Transverse colon (tissue), 4 donors: ENCODE measurements around the gene GARNL3. TPM values are rescaled to one million over a fixed set of nuclear protein-coding genes. Genes with fewer than 3 reads are reported as not detected.
A peak's percentile ranks its signal among the peaks of the same experiment; 100 is the strongest.

Source experiments
- DNase-seq: peaks from one replicate; pipeline ENCODE4 v3.0.0-alpha.2; 2019
- H3K27ac ChIP-seq, 4 donors: fragments of 200-600 bp; sonication (generic); 2 replicates each; pipeline ENCODE4 v1.5.1; 2016 to 2018; ENCODE audit warnings: inconsistent platforms in 4 of 4
- H3K27me3 ChIP-seq: fragments of 200-600 bp; sonication (generic); 2 replicates; pipeline ENCODE4 v1.5.1; 2017; ENCODE audit warnings: inconsistent platforms
- H3K36me3 ChIP-seq, 4 donors: fragments of 200-600 bp; sonication (generic); 2 replicates each; pipeline ENCODE4 v1.5.1; 2017 to 2019; ENCODE audit warnings: inconsistent platforms in 4 of 4
- H3K4me1 ChIP-seq, 4 donors: fragments of 200-600 bp; sonication (generic); 2 replicates each; pipeline ENCODE4 v1.5.1; 2017 to 2020; ENCODE audit warnings: inconsistent platforms in 4 of 4
- H3K4me3 ChIP-seq, 4 donors: fragments of 200-600 bp; sonication (generic); 1 replicate in 1 of 4; 2 replicates in 3 of 4; pipeline versions ENCODE4 v1.5.1 to v1.6.1; 2017 to 2019; ENCODE audit warnings: inconsistent platforms in 4 of 4
- H3K9me3 ChIP-seq, 2 donors: fragments of 200-600 bp; sonication (generic); 2 replicates each; pipeline ENCODE4 v1.5.1; 2017 to 2019; ENCODE audit warnings: inconsistent platforms in 2 of 2
- CTCF ChIP-seq, 5 experiments: fragments of 200-600 bp in 3 of 5; fragments of 450-650 bp in 2 of 5; sonication (generic) in 3 of 5; IDR thresholded peaks; 1 replicate in 2 of 5; 2 replicates in 3 of 5; pipeline ENCODE4 v1.5.1; 2016 to 2017; ENCODE audit warnings: antibody characterized with exemption in 5 of 5, inconsistent platforms in 3 of 5, mild to moderate bottlenecking in 2 of 5, moderate library complexity in 1 of 5
- EP300 ChIP-seq: sonication (generic); formaldehyde crosslinking; IDR thresholded peaks from one replicate; pipeline ENCODE4 v1.6.1; 2017; ENCODE audit warnings: antibody characterized with exemption, low read depth
- POLR2A ChIP-seq: fragments of 450-650 bp; IDR thresholded peaks from one replicate; pipeline ENCODE4 v1.6.1; 2016; ENCODE audit warnings: antibody characterized with exemption, mild to moderate bottlenecking, moderate library complexity
- POLR2AphosphoS5 ChIP-seq, 3 donors: sonication (generic); formaldehyde crosslinking; IDR thresholded peaks; one replicate each; pipeline ENCODE4 v1.6.1; 2016; ENCODE audit warnings: antibody characterized with exemption in 3 of 3
- WGBS, 2 donors: methylation state at CpG; one replicate each; pipeline ENCODE4 v1.1.5; 2018; ENCODE audit warnings: low coverage in 1 of 2; 5-methylcytosine and 5-hydroxymethylcytosine counted together
- in situ Hi-C, 4 donors: fragments of 200-750 bp; cut with MboI; loops; one replicate each; pipeline versions ENCODE4 v1.15.0 to v1.15.1; 2017; ENCODE audit warnings: low sequenced_read_pairs in 3 of 4, low pct_ligation_motif_present in 1 of 4, low pct_unique_long_range_greater_than_20kb in 1 of 4
- intact Hi-C: fragments of 100-400 bp; cut with DNase I; formaldehyde crosslinking; loops from one replicate; pipeline ENCODE4 v1.15.1; 2023; ENCODE audit warnings: low total_unique reads
- total RNA-seq, 4 donors: library from RNA; depleted of rRNA; stranded (reverse); fragments of >200 nt; gene quantifications; one replicate each; pipeline ENCODE4 v1.1.0, GENCODE V29; 2016

GARNL3 gene
- total RNA-seq, 4 donors from 2014 or later, result 6.0 to 19.5 (median 11.8) TPM

DNA sequence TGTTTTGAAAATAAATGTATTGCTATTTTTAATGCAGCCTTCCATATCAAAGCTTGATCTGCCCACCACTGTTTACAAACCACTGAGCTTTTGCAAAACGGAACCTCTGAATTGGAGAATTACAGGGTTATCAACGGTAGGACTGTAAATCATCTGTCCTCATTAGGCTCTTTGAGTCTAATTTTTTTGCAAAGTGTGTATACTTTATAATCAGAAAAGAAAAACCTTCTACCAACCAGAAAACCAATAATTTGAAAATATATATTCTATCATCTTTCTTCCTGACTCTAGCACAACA is 125.6 kb downstream of the GARNL3 start:
- 33 to 41% methylated on average over 2 of the region's 2 CpGs for WGBS, 2 donors
- TF ChIP-seq CTCF (IDR thresholded peaks at IDR 0.05) (no peak), EP300 (no peak), POLR2A (no peak), POLR2AphosphoS5 (IDR thresholded peaks at IDR 0.05) (no peak)
- no peaks in the 10 kb centered on the region for H3K27me3 ChIP-seq
- no peak overlapping the region for H3K4me3 ChIP-seq
- no peaks in the 10 kb centered on the region for H3K36me3 ChIP-seq
- intact Hi-C loops, result loop anchor here (10.0 kb wide), 1 partner anchor 175 kb away; no protein-coding TSS in a partner anchor
- DNase-seq, result no peak
- peaks cover 5 to 26% (median 15%) of the 10 kb centered on the region in 4 donors for H3K4me1 ChIP-seq
- in situ Hi-C loops, result no loop called here
- peak overlapping the region in 3 of 4 donors; percentile 7 to 68 (median 25) for H3K27ac ChIP-seq
- H3K9me3 ChIP-seq, result no peaks in the 10 kb centered on the region

GRCh38 chr9:127390563-127390962 is 126.0 kb downstream of the GARNL3 start:
- intact Hi-C loops (loop anchor here (10.0 kb wide), 1 partner anchor 176 kb away; no protein-coding TSS in a partner anchor), in situ Hi-C loops (no loop called here)
- Histone ChIP-seq H3K4me1 (peaks cover 5 to 26% (median 15%) of the 10 kb centered on the region in 4 donors), H3K27me3 (no peaks in the 10 kb centered on the region), H3K9me3 (no peaks in the 10 kb centered on the region), H3K4me3 (no peak overlapping the region), H3K27ac (peak overlapping the region in 3 of 4 donors; percentile 7 to 68 (median 25)), H3K36me3 (no peaks in the 10 kb centered on the region)
- 47 to 65% methylated on average over 2 to 5 of the region's 5 CpGs for WGBS, 2 donors
- no peak for DNase-seq
- TF ChIP-seq CTCF (IDR thresholded peaks at IDR 0.05) (no peak), EP300 (no peak), POLR2A (no peak), POLR2AphosphoS5 (IDR thresholded peaks at IDR 0.05) (no peak)

DNA sequence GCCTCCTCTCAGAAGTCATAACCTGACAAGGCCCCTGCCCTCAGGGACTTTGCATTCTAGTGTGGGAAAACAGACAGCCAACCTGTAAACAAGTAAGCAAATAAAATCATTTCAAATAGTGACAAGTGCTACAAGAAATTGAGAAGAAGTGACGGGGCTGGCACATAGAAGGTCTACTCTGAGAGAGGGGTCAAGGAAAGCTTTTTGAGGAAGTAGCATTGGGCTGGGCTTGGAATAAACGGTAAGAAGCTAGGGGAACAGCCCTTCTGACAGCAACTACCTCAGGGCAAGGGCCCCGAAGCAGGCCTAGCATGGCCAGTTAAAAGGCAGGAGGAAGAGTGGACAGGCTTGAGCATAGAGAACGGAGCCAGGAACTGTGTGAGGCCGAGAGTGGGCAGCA is 127.6 kb downstream of the GARNL3 start:
- Histone ChIP-seq H3K4me1 (peaks cover 5 to 30% (median 17%) of the 10 kb centered on the region in 4 donors), H3K27me3 (no peaks in the 10 kb centered on the region), H3K9me3 (no peaks in the 10 kb centered on the region), H3K36me3 (no peaks in the 10 kb centered on the region), H3K4me3 (no peak overlapping the region), H3K27ac (no peak overlapping the region)
- WGBS, 2 donors, result 75 to 84% methylated on average over 4 to 5 of the region's 5 CpGs
- DNase-seq, result no peak
- intact Hi-C loops, result loop anchor here (10.0 kb wide), 1 partner anchor 177 kb away; no protein-coding TSS in a partner anchor
- in situ Hi-C loops, result no loop called here
- TF ChIP-seq POLR2A, result no peak
- TF ChIP-seq POLR2AphosphoS5 (IDR thresholded peaks at IDR 0.05), result no peak
- TF ChIP-seq CTCF (IDR thresholded peaks at IDR 0.05), result no peak
- TF ChIP-seq EP300, result no peak

DNA sequence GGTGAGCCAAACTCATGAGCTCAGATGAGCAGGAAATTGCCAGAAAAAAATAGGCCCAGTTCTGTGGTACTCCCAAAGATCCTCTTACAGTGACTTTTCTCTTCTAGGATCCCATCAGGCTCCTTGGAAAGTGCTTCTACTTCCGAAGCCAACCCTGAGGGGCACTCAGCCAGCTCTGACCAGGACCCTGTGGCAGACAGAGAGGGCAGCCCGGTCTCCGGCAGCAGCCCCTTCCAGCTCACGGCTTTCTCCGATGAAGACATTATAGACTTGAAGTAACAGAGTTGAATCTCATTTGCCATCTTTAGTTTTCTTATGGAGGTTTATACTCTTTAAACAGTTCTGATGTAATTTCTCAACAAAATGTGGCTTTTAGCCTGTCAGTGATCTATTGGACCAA is 128.4 kb downstream of the GARNL3 start:
- in situ Hi-C loops, result no loop called here
- intact Hi-C loops, result loop anchor here (10.0 kb wide), 1 partner anchor 178 kb away; no protein-coding TSS in a partner anchor
- 90 to 100% methylated on average over 3 to 5 of the region's 5 CpGs for WGBS, 2 donors

More for the DNA sequence above, 128.4 kb downstream of the GARNL3 start:
- peaks cover 3 to 27% (median 18%) of the 10 kb centered on the region in 4 donors for H3K4me1 ChIP-seq
- H3K27me3 ChIP-seq, result no peaks in the 10 kb centered on the region
- TF ChIP-seq POLR2AphosphoS5 (IDR thresholded peaks at IDR 0.05), result no peak
- TF ChIP-seq CTCF (IDR thresholded peaks at IDR 0.05), result no peak
- TF ChIP-seq EP300, result no peak
- TF ChIP-seq POLR2A, result no peak
- no peak overlapping the region for H3K4me3 ChIP-seq
- H3K27ac ChIP-seq, result no peak overlapping the region
- no peaks in the 10 kb centered on the region for H3K9me3 ChIP-seq
- no peak for DNase-seq
- H3K36me3 ChIP-seq, result no peaks in the 10 kb centered on the region
